Measurements from ENCODE around the gene RNF223. TPM values are rescaled to one million over a fixed set of nuclear protein-coding genes. Genes with fewer than 3 reads are reported as not detected.
A peak's percentile ranks its signal among the peaks of the same experiment; 100 is the strongest.

The RNF223 gene
- total RNA-seq, 1 donor from 2014 or later, result under 0.01 TPM

GRCh38 chr1:1046243-1046642 is 27.9 kb downstream of the RNF223 start:
- DNase-seq (ENCODE audit: low read depth in 2 of 2), result no peak

DNA sequence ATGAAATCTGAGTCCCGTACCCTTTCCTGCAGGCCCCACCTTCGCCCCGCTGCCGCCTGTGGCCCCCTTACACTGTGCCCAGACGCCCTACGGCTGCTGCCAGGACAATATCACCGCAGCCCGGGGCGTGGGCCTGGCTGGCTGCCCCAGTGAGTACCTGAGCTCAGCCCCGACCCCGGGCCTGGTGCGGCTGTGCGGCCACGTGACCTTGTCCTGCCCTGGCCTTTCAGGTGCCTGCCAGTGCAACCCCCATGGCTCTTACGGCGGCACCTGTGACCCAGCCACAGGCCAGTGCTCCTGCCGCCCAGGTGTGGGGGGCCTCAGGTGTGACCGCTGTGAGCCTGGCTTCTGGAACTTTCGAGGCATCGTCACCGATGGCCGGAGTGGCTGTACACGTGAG is 29.0 kb downstream of the RNF223 start:
- no peak for DNase-seq (ENCODE audit: low read depth in 2 of 2)

- no peak for DNase-seq (ENCODE audit: low read depth in 2 of 2)
Measured at GRCh38 chr1:1044455-1045078, 29.5 kb downstream of the RNF223 start.

GRCh38 chr1:1043921-1044320 is 30.2 kb downstream of the RNF223 start:
- no peak for DNase-seq (ENCODE audit: low read depth in 2 of 2)

- DNase-seq (ENCODE audit: low read depth in 2 of 2), result no peak
Measured at GRCh38 chr1:1043411-1043810, 30.7 kb downstream of the RNF223 start.

GRCh38 chr1:1042835-1043234 is 31.3 kb downstream of the RNF223 start:
- DNase-seq (ENCODE audit: low read depth in 2 of 2), result no peak

DNA sequence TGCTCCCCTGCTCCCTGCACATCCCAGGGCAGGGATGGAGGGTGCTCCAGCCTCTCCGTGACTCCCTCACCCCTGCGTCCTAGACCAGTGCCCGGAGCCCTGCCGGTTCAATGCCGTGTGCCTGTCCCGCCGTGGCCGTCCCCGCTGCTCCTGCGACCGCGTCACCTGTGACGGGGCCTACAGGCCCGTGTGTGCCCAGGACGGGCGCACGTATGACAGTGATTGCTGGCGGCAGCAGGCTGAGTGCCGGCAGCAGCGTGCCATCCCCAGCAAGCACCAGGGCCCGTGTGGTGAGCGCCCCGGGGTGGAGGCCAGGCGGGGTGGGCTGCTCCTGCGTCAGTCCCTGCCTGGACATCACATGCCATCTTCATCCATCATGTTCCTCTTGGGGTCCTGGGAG is 32.2 kb downstream of the RNF223 start:
- no peak for DNase-seq (ENCODE audit: low read depth in 2 of 2)

- no peak for DNase-seq (ENCODE audit: low read depth in 2 of 2)
Measured at GRCh38 chr1:1041092-1041523, 33.0 kb downstream of the RNF223 start.

DNA sequence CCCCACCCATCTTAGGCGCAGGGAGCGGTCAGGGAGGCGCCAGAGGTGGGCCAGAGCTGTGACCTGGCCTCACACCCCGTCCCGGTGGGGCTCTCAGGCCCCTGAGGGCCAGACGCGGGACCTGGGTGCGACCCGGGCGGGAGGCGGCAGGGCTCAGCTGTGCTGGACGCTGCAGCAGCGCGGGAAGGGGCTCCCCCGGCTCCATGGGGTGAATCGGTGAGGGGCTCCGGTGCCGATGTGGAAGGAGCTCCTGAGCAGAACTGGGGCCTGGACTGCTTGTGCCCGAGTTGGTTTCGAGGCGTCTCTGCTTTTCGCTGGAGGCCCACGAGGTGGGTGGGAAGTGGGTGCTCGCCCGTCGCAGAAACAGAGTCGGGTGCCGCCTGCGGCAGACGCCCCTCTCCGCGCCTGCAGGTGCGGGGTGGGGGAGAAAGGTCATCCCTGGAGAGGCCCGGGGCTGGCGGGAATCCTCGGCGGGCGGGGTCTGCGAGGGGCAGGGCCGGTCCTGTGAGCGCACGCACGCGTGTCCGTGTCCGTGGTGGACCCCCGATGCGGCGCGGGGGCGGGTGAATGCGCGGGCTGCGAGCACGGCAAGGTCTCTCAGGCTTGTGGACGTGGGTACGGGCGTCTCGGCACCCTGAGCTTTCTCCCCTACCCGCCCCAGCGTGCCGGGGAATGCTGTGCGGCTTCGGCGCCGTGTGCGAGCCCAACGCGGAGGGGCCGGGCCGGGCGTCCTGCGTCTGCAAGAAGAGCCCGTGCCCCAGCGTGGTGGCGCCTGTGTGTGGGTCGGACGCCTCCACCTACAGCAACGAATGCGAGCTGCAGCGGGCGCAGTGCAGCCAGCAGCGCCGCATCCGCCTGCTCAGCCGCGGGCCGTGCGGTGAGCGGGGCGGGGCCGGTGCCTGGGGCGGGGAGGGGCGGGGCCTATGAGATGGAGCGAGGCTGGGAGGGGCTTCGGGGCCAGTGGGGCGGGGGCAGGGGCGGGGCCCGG is 33.8 kb downstream of the RNF223 start:
- DNase-seq (ENCODE audit: low read depth in 2 of 2), result peak; percentile 64 to 93

DNA sequence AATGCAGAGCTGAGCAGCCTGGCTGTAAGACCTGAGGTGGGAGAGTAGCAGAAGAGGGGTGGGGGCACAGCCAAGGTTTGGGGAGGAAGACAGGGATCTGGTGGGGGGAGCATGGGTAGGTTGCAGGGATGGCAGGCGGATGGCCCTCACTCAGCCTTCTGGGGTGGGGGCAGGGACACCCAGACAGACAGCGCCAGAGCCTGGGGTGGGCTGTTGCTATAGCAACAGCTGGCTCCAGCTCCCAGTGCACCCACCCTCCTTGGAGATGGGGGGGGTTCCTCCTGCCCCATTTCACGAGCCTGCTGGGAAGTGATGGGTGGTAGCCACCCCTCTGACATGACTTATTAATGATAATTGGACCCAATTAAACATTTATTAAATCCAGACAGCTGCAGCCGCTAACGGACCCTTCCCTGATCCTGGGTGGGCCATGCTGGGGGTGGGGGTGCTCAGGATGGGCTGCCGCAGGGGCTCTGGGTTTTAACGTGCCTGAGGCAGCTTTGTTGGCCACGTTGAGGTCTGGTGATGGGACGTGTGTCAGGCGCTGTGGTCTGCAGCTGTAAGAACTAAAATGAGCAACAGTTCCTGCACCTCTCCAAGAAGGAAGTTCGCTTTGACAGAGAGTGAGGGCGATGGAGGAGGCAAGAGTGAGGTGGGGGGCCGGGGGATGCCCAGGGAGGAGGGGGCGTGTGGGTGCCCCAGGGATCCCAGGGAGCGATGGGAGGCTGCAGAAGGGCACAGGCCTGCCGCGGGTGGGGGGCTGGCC is 34.8 kb downstream of the RNF223 start:
- DNase-seq (ENCODE audit: low read depth in 2 of 2), result no peak

GRCh38 chr1:1038694-1039093 is 35.4 kb downstream of the RNF223 start:
- no peak for DNase-seq (ENCODE audit: low read depth in 2 of 2)

- no peak for DNase-seq (ENCODE audit: low read depth in 2 of 2)
Measured at GRCh38 chr1:1037366-1038327, 36.5 kb downstream of the RNF223 start.

DNA sequence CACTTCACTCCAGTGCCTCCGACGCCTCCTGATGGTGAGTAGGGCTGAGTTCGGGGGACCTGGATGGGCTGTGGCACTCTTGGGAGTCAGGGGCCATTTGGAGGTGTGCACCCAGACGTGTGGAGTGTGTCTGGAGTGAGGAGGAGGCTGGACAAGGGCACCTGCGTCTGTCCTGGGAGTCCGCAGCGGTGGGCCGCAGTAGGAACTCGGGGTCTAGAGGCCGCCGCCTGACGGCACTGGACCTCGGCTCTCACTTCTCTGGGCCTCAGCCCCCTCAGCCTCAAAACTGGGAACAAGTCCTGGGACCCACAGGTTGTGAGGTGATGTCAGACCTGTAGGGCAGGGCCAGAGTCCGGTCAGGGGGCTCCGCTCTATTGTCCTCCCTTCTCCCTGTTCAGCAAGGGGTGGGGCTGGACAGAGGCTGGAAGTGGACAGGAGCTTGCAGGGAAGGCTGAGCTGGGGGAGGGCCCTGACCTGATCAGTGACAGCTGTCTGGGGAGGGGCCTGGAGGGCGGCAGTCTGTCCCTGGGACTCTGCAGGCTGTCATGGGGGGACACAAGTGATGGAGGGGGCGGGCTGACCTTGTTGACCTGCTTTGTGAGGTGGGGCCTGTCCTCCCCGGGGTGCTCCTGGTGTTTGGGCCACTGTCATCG is 38.7 kb downstream of the RNF223 start:
- no peak for DNase-seq (ENCODE audit: low read depth in 2 of 2)

DNA sequence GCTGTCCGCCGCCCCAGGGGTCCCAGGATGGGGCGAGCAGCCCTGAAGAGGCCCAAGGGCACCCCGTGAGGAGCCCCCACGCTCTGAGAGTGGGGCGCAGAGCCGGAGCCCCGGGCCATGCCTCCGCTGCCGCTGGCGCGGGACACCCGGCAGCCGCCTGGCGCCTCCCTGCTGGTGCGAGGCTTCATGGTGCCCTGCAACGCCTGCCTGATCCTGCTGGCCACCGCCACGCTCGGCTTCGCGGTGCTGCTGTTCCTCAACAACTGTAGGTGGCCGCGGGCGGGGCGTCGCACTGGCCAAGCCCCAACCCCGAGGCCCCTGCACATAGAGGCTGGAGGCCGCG is 39.7 kb downstream of the RNF223 start:
- no peak for DNase-seq (ENCODE audit: low read depth in 2 of 2)

- no peak for DNase-seq (ENCODE audit: low read depth in 2 of 2)
Measured at GRCh38 chr1:1033731-1034438, 40.2 kb downstream of the RNF223 start.

GRCh38 chr1:1033009-1033587 is 41.0 kb downstream of the RNF223 start:
- peak in 1 of 2 donors; percentile 85 for DNase-seq (ENCODE audit: low read depth in 2 of 2)

GRCh38 chr1:1032424-1032823 is 41.7 kb downstream of the RNF223 start:
- DNase-seq (ENCODE audit: low read depth in 2 of 2), result no peak

- no peak for DNase-seq (ENCODE audit: low read depth in 2 of 2)
Measured at GRCh38 chr1:1031659-1032235, 42.4 kb downstream of the RNF223 start.
